SU-DHL-6 (cell line): Measurements from ENCODE around the gene RBM25.

ENCODE experiments used
- H2AFZ ChIP-seq: fragments of 200-600 bp; sonication (generic); 2 replicates; pipeline ENCODE4 v1.6.1; 2014; ENCODE audit warnings: low read depth, mild to moderate bottlenecking, moderate library complexity, mixed read lengths, antibody characterized with exemption, low read length; ENCODE audit not compliant: severe bottlenecking
- H3F3A ChIP-seq: fragments of 200-600 bp; shearing (Covaris generic); 2 replicates; pipeline ENCODE4 v1.6.0; 2016; ENCODE audit warnings: antibody characterized with exemption, mild to moderate bottlenecking; ENCODE audit not compliant: insufficient read depth
- H3K27ac ChIP-seq: fragments of 200-600 bp; sonication (generic); 2 replicates; pipeline ENCODE4 v1.5.1; 2016; ENCODE audit warnings: low read depth, mild to moderate bottlenecking, low read length, moderate library complexity, mixed read lengths
- H3K27me3 ChIP-seq: fragments of 200-600 bp; sonication (generic), shearing (Covaris generic); 2 replicates; pipeline ENCODE4 v1.6.0; 2014; ENCODE audit warnings: mild to moderate bottlenecking, low read length
- H3K36me3 ChIP-seq: fragments of 200-600 bp; sonication (generic); 2 replicates; pipeline ENCODE4 v1.6.1; 2014; ENCODE audit warnings: mild to moderate bottlenecking, low read length, mixed read lengths
- H3K4me2 ChIP-seq: fragments of 300-600, 200-600 bp; shearing (Covaris generic), sonication (generic); 2 replicates; pipeline ENCODE4 v1.6.0; 2014; ENCODE audit warnings: low read length, low read depth, mild to moderate bottlenecking; ENCODE audit not compliant: poor library complexity, severe bottlenecking
- H3K4me3 ChIP-seq: fragments of 200-600 bp; sonication (generic); 2 replicates; pipeline ENCODE4 v1.5.1; 2014; ENCODE audit warnings: antibody characterized with exemption, low read length, mild to moderate bottlenecking, mixed read lengths; ENCODE audit not compliant: insufficient read depth, poor library complexity, severe bottlenecking
- H3K79me2 ChIP-seq: fragments of 200-600 bp; sonication (generic); 2 replicates; pipeline ENCODE4 v1.6.1; 2014; ENCODE audit warnings: mild to moderate bottlenecking, low read length, moderate library complexity; ENCODE audit not compliant: insufficient read depth
- H3K9ac ChIP-seq: fragments of 200-600 bp; sonication (generic); 2 replicates; pipeline ENCODE4 v1.7.0; 2014; ENCODE audit warnings: mild to moderate bottlenecking, low read length
- H3K9me2 ChIP-seq: fragments of 200-600 bp; sonication (generic); replicated peaks from 2 replicates; pipeline ENCODE4 v1.6.1; 2014; ENCODE audit warnings: low read length; ENCODE audit not compliant: insufficient read depth
- H3K9me3 ChIP-seq: fragments of 200-600 bp; sonication (generic); 2 replicates; pipeline ENCODE4 v1.6.1; 2014; ENCODE audit warnings: low read length, mixed read lengths; ENCODE audit not compliant: insufficient read depth
- H4K20me1 ChIP-seq: fragments of 200-600 bp; sonication (generic); 2 replicates; pipeline ENCODE4 v1.6.1; 2014; ENCODE audit warnings: low read depth, mild to moderate bottlenecking, antibody characterized with exemption, low read length, moderate library complexity, mixed read lengths
- CTCF ChIP-seq: fragments of 200-600 bp; sonication (generic); IDR thresholded peaks from one replicate; pipeline ENCODE4 v1.5.1; 2017; ENCODE audit warnings: antibody characterized with exemption, mild to moderate bottlenecking, low read length, moderate library complexity; ENCODE audit not compliant: insufficient read depth, poor library complexity, severe bottlenecking
- EZH2phosphoT487 ChIP-seq: fragments of 200-600 bp; sonication (generic), shearing (Covaris generic); conservative IDR thresholded peaks from 2 replicates; pipeline ENCODE4 v1.6.1; 2018; ENCODE audit warnings: mild to moderate bottlenecking, antibody characterized with exemption, low read length, moderate library complexity, mixed read lengths

The RBM25 gene

DNA sequence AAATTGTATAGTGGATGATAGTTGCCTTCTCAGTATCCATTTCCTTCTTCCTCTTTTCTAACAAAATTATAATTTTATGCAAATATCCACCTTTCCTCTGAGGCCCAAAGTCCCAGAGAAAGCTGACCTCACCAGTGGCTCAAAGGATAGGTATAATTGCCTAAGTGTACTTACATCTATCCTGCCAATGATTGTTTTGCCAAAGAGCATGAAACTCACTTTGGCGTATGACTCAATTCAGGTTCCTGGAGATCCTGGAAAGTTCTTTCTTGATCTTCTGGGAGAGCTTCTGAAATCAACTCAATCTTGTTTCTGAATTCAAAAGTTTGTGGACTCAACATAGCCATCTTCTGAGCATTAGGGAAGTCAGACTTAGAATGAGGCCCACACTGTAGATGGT lies 10.5 kb upstream of the RBM25 start:
- H3K9ac ChIP-seq: no peak overlapping the region
- no peak overlapping the region for H3K4me3 ChIP-seq
- H3K27me3 ChIP-seq: no peaks in the 10 kb centered on the region
- no peaks in the 10 kb centered on the region for H3K36me3 ChIP-seq
- H3K79me2 ChIP-seq: no peaks in the 10 kb centered on the region
- no peaks in the 10 kb centered on the region for H3F3A ChIP-seq
- no peak overlapping the region for H2AFZ ChIP-seq
- no peaks in the 10 kb centered on the region for H3K9me3 ChIP-seq
- H3K9me2 ChIP-seq: no peaks in the 10 kb centered on the region
- H4K20me1 ChIP-seq: no peaks in the 10 kb centered on the region
- no peak for TF ChIP-seq CTCF
- no peak for TF ChIP-seq EZH2phosphoT487
- H3K4me2 ChIP-seq: no peak overlapping the region
- no peak overlapping the region for H3K27ac ChIP-seq

DNA sequence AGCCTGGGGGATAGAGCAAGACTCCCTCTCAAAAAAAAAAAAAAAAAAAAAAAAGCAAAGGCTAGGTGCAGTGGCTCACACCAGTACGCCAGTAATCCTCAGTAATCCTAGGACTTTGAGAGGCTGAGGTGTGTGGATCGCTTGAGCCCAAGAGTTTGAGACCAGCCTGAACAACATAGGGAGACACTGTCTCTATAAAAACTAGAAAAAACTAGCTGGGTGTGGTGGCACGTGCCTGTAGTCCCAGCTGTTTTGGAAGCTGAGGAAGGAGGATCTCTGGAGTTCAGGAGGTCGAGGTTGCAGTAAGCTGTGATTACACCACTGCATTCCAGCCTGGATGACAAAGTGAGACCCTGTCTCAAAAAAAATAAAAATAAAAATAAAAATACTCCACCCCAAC lies 8.9 kb upstream of the RBM25 start:
- Histone ChIP-seq H3K36me3 (no peaks in the 10 kb centered on the region), H3K27me3 (no peaks in the 10 kb centered on the region), H4K20me1 (no peaks in the 10 kb centered on the region), H3F3A (no peaks in the 10 kb centered on the region), H3K9me3 (no peaks in the 10 kb centered on the region), H2AFZ (no peak overlapping the region), H3K79me2 (no peaks in the 10 kb centered on the region), H3K9me2 (no peaks in the 10 kb centered on the region), H3K4me3 (no peak overlapping the region), H3K27ac (no peak overlapping the region), H3K4me2 (no peak overlapping the region), H3K9ac (no peak overlapping the region)
- TF ChIP-seq CTCF (no peak), EZH2phosphoT487 (no peak)

GRCh38 chr14:73055251-73055650 lies 3.1 kb upstream of the RBM25 start:
- H3F3A ChIP-seq: no peaks in the 10 kb centered on the region
- TF ChIP-seq CTCF (no peak), EZH2phosphoT487 (no peak)
- no peak overlapping the region for H3K27ac ChIP-seq
- no peaks in the 10 kb centered on the region for H3K9me3 ChIP-seq
- peaks cover 1% of the 10 kb centered on the region; the same call in 1 of the 2 replicates for H3K36me3 ChIP-seq
- no peak overlapping the region for H2AFZ ChIP-seq
- H4K20me1 ChIP-seq: 0 out of 2 replicates have a peak, but pooled peaks cover 3% of the 10 kb centered on the region
- H3K79me2 ChIP-seq: peaks cover 16% of the 10 kb centered on the region
- no peaks in the 10 kb centered on the region for H3K9me2 ChIP-seq
- H3K4me3 ChIP-seq: no peak overlapping the region
- H3K4me2 ChIP-seq: no peak overlapping the region
- H3K27me3 ChIP-seq: no peaks in the 10 kb centered on the region
- H3K9ac ChIP-seq: no peak overlapping the region

GRCh38 chr14:73057944-73058223 lies 450 bp upstream of the RBM25 start:
- TF ChIP-seq EZH2phosphoT487: no peak
- no peak for TF ChIP-seq CTCF
- Histone ChIP-seq H3K4me2 (peak overlapping the region; percentile 74), H2AFZ (peak overlapping the region; percentile 54), H3K9me2 (no peaks in the 10 kb centered on the region), H3K27ac (peak overlapping the region; percentile 67), H3K36me3 (peaks cover 5% of the 10 kb centered on the region; the same call in 1 of the 2 replicates), H3K27me3 (no peaks in the 10 kb centered on the region), H3K9ac (peak overlapping the region; percentile 92), H3K9me3 (no peaks in the 10 kb centered on the region), H3K4me3 (peak overlapping the region; percentile 56), H4K20me1 (peaks cover 14% of the 10 kb centered on the region; the same call in 1 of the 2 replicates), H3K79me2 (peaks cover 42% of the 10 kb centered on the region), H3F3A (no peaks in the 10 kb centered on the region)
